Measurements from ENCODE around the gene LMAN2.

LMAN2 gene

GRCh38 chr5:177351392-177352329 lies at the start of gene LMAN2:
Gene LMAN2, minus strand, starts transcription at chr5:177351668. Its CDS starts 21 bp downstream, at chr5:177351647.
- peak within 1 kb of the TSS; percentile 97 for H3K4me3 ChIP-seq (ENCODE audit: low read depth, low read length)
- TF ChIP-seq CTCF (IDR thresholded peaks at IDR 0.05; ENCODE audit: low read depth, low read length, missing control alignments) = no peak
- peak; percentile 90 for DNase-seq (ENCODE audit: low read depth)

GRCh38 chr5:177399997-177400868 lies 48.8 kb upstream of the LMAN2 start, which contains the start of gene PFN3:
Gene PFN3, minus strand, starts transcription at chr5:177400661. Its CDS starts 85 bp downstream, at chr5:177400576.
- TF ChIP-seq CTCF (IDR thresholded peaks at IDR 0.05; ENCODE audit: low read depth, low read length, missing control alignments) = no peak
- no peak for DNase-seq (ENCODE audit: low read depth)
- no peak within 1 kb of the TSS for H3K4me3 ChIP-seq (ENCODE audit: low read depth, low read length)

GRCh38 chr5:177397875-177398390 lies 46.5 kb upstream of the LMAN2 start:
- TF ChIP-seq CTCF (IDR thresholded peaks at IDR 0.05; ENCODE audit: low read depth, low read length, missing control alignments) = no peak
- no peak for DNase-seq (ENCODE audit: low read depth)
- H3K4me3 ChIP-seq (ENCODE audit: low read depth, low read length) = no peak overlapping the region

- no peak for DNase-seq (ENCODE audit: low read depth)
- no peak overlapping the region for H3K4me3 ChIP-seq (ENCODE audit: low read depth, low read length)
- no peak for TF ChIP-seq CTCF (IDR thresholded peaks at IDR 0.05; ENCODE audit: low read depth, low read length, missing control alignments)
Observed at GRCh38 chr5:177396807-177397206, 45.3 kb upstream of the LMAN2 start.

GRCh38 chr5:177396078-177396477 lies 44.6 kb upstream of the LMAN2 start:
- no peak for DNase-seq (ENCODE audit: low read depth)
- no peak overlapping the region for H3K4me3 ChIP-seq (ENCODE audit: low read depth, low read length)
- TF ChIP-seq CTCF (IDR thresholded peaks at IDR 0.05; ENCODE audit: low read depth, low read length, missing control alignments) = no peak

GRCh38 chr5:177393990-177394389 lies 42.5 kb upstream of the LMAN2 start:
- no peak for TF ChIP-seq CTCF (IDR thresholded peaks at IDR 0.05; ENCODE audit: low read depth, low read length, missing control alignments)
- no peak for DNase-seq (ENCODE audit: low read depth)
- no peak overlapping the region for H3K4me3 ChIP-seq (ENCODE audit: low read depth, low read length)
